Mucosa of rectum (tissue), 2 donors: ENCODE measurements around the gene ARSG.
A peak's percentile ranks its signal among the peaks of the same experiment; 100 is the strongest.

ENCODE experiments used
- H3K27ac ChIP-seq, 2 donors: one replicate each; pipeline ENCODE4 v1.7.0; 2013; ENCODE audit warnings: inconsistent platforms in 2 of 2, low read depth in 2 of 2, low read length in 2 of 2
- H3K27me3 ChIP-seq, 2 donors: one replicate each; pipeline ENCODE4 v1.7.0; 2013; ENCODE audit warnings: low read length in 2 of 2; ENCODE audit not compliant: control insufficient read depth in 2 of 2, insufficient read depth in 2 of 2
- H3K36me3 ChIP-seq, 2 donors: one replicate each; pipeline ENCODE4 v1.7.0; 2013; ENCODE audit warnings: low read length in 2 of 2; ENCODE audit not compliant: control insufficient read depth in 2 of 2, insufficient read depth in 2 of 2
- H3K4me1 ChIP-seq, 2 donors: one replicate each; pipeline ENCODE4 v1.7.0; 2013; ENCODE audit warnings: low read length in 2 of 2, mild to moderate bottlenecking in 1 of 2; ENCODE audit not compliant: control insufficient read depth in 2 of 2, insufficient read depth in 2 of 2
- H3K4me3 ChIP-seq, 2 donors: one replicate each; pipeline ENCODE4 v1.7.0; 2013; ENCODE audit warnings: low read length in 2 of 2
- H3K9ac ChIP-seq, 2 donors: one replicate each; pipeline ENCODE4 v1.7.0; 2013; ENCODE audit warnings: low read length in 2 of 2, low read depth in 1 of 2, mild to moderate bottlenecking in 1 of 2
- H3K9me3 ChIP-seq, 2 donors: one replicate each; pipeline ENCODE4 v1.7.0; 2013; ENCODE audit warnings: low read length in 2 of 2; ENCODE audit not compliant: control insufficient read depth in 2 of 2
- donor health status: healthy.
- donor health status: Normal muscosa, but diverticular disease.

The ARSG gene

DNA sequence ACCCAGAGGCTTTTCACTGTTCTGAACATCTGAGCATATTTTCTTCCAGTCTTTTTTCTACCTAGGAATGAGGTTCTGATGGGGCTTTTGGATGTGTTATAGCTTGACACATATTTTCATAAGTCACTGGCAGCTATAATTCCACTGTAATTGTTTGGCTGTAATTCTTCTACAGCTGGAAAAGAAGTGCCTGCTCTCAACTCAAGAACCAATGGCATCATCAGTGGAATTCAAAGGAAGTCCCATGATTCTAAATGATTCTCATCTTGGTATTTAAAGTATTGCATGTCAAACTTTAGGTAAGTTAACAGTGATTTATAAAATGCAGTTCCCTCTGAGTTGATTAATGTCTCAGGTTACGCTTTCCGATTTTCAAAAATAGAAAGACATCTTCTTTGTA lies 149.2 kb downstream of the ARSG start:
- Histone ChIP-seq H3K9me3 (no peaks in the 10 kb centered on the region), H3K4me3 (no peak overlapping the region), H3K4me1 (peaks cover 12 to 15% of the 10 kb centered on the region in 2 donors), H3K36me3 (peaks cover 28 to 40% of the 10 kb centered on the region in 2 donors), H3K9ac (no peak overlapping the region), H3K27ac (no peak overlapping the region), H3K27me3 (no peaks in the 10 kb centered on the region)

DNA sequence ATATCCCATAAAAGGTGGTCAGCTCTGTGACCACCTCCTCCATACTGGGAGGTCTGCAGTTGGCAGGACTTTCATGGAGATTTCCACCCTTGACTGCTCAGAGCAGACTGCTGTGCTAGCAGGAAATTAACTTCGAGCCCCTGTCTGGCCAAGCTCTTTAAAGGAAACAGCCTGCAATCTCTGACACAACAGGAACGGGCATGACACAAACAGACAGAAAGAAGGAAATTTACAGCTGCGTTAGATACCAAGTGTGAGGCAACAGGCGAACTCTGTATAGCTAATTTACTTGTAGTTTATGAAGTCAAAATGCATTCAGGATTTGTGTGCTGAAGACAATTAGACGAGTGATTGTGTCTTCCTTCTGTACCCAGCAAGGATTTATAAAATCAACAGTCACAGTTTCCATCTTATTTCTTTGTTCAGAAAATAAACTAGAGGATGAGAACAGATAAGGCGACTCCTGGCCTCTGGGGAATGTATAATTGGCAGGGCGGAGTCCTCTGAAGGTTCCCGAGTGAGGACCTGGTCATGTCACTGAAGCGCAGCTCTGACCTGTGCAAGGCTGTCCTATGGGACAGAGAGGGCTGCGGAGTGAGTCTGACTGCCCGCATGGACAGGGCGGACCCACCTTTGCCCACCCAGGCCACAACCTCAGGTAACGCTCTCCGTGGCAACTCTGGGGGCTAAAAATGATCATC lies 149.9 kb downstream of the ARSG start:
- H3K27me3 ChIP-seq: no peaks in the 10 kb centered on the region
- H3K36me3 ChIP-seq: peaks cover 30 to 41% of the 10 kb centered on the region in 2 donors
- no peak overlapping the region for H3K4me3 ChIP-seq
- H3K27ac ChIP-seq: no peak overlapping the region
- no peaks in the 10 kb centered on the region for H3K9me3 ChIP-seq
- no peak overlapping the region for H3K9ac ChIP-seq
- H3K4me1 ChIP-seq: peaks cover 12 to 13% of the 10 kb centered on the region in 2 donors

DNA sequence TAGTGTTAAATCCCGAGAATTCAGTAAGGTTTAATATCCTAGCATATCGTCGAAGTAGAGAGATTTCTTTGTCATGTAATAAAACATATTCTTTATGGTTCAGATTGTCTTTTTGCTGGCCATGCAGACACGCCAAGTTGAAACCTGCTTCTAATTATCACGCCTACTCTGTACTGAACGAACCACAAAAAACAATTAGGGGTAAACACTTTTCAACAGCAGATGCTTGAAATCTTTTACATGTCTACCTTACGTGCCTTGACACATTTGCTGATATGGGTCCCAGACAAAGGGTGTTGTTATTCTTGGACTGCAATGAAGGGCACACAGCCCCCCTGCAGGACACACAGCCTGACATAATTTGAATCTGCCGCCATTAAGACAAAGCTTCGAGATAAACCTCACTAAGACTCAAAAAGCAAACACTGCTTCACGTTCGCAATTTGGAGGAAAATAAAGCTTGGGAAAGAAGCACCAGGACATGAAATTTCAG lies 152.7 kb downstream of the ARSG start:
- Histone ChIP-seq H3K36me3 (peaks cover 47 to 60% of the 10 kb centered on the region in 2 donors), H3K27ac (no peak overlapping the region), H3K4me1 (no peaks in the 10 kb centered on the region)

DNA sequence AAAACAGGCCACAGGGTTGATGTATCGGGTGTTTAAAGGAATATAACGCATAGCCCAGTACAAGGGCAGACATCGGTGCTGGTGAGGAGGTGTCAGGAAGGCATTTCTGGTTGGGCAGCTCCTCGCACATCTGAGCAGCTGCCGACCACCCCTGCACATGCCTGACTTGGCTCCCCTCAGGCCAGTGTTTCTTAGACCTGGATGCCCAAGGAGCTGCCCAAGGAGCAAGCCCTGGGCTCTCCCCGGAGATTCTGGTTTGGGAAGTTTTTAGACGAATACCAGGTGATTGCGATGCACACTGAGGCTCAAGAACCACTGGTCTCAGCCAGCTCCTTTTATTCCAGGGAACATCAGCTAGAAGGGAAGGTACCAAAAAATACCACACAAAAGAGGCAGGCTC lies 154.4 kb downstream of the ARSG start:
- Histone ChIP-seq H3K9ac (no peak overlapping the region), H3K36me3 (peaks cover 58 to 68% of the 10 kb centered on the region in 2 donors), H3K4me1 (no peaks in the 10 kb centered on the region), H3K9me3 (no peaks in the 10 kb centered on the region), H3K27ac (no peak overlapping the region), H3K27me3 (no peaks in the 10 kb centered on the region), H3K4me3 (no peak overlapping the region)

More for the DNA sequence above, 152.7 kb downstream of the ARSG start:
- Histone ChIP-seq H3K9me3 (no peaks in the 10 kb centered on the region), H3K9ac (no peak overlapping the region), H3K27me3 (no peaks in the 10 kb centered on the region), H3K4me3 (no peak overlapping the region)

DNA sequence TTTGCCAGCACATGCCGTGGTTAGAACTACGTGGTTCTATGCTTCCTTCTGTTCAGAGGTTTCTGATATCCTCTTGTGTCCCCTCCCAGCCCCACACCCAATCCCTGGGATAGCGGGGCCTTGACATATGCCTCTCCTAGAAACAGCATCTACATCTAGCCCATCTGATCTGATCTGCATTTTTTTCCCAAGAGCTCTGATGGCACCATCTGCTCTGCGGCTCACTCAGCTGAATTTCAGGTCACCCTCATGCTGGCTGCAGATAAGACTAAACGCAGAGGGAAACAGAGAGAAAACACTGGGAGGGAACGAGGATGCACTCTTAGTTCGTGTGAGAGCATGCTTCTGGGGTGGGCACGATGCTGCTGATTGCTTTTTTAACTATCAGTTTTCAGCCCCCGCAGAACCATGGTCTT lies 155.3 kb downstream of the ARSG start:
- no peak overlapping the region for H3K27ac ChIP-seq
- H3K9ac ChIP-seq: no peak overlapping the region
- H3K36me3 ChIP-seq: peaks cover 59 to 65% of the 10 kb centered on the region in 2 donors

DNA sequence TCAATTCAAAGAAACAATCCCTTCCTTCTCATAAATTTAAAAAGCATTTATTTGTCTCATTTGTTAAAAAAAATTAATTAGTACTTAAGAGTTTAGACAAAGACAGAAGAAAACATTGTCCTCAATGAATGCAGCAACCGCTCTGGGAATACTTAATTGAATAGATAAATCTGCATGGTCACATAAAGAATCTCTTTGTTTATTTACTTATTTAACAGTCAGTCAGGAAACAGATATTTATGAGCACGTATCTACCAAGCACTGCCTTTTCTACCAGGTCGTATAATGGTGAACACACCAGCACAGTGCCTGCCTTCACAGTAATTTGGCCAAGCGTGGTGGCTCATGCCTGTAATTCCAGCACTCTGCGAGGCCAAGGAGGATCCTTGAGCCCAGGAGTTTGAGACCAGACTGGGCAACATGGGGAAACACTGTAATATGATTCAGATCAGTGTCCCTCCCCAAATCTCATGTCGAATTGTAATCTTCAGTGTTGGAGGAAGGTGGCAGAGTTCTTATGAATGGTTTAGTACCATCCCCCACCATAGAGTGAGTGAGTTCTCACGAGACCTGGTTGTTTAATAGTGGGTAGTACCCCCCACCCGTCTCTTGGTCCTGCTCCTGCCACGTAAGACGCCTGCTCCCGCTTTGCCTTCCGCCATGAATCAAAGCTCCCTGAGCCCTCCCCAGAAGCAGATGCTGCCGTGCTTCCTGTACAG lies 157.9 kb downstream of the ARSG start:
- H3K9ac ChIP-seq: no peak overlapping the region
- no peaks in the 10 kb centered on the region for H3K9me3 ChIP-seq
- H3K27ac ChIP-seq: no peak overlapping the region
- H3K4me1 ChIP-seq: peaks cover 4 to 12% of the 10 kb centered on the region in 2 donors
- H3K36me3 ChIP-seq: peaks cover 45 to 49% of the 10 kb centered on the region in 2 donors
- H3K27me3 ChIP-seq: no peaks in the 10 kb centered on the region
- no peak overlapping the region for H3K4me3 ChIP-seq

More for the DNA sequence above, 155.3 kb downstream of the ARSG start:
- no peak overlapping the region for H3K4me3 ChIP-seq
- peaks cover 3 to 4% of the 10 kb centered on the region in 2 donors for H3K4me1 ChIP-seq
- H3K9me3 ChIP-seq: no peaks in the 10 kb centered on the region
- H3K27me3 ChIP-seq: no peaks in the 10 kb centered on the region

DNA sequence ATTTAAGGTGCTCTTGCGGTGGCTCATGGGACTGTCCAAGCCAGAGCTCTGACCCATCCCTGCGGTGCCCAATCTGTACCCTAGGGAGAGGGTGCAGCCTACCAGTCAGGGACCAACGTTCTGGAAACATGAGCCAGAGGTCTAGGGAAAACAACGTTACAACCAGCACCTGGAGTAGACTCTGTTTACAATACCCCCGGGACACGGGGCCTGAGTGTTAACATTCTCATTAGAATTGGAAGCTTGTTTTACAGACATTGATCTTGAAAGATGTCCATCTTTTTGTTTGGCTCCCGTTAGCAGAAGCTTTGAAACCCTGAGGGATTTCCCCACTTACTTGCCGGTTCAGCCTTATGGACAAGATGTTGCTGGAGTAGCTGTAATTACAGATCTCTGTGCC lies 159.1 kb downstream of the ARSG start:
- Histone ChIP-seq H3K4me3 (no peak overlapping the region), H3K27me3 (no peaks in the 10 kb centered on the region), H3K9me3 (no peaks in the 10 kb centered on the region), H3K4me1 (peaks cover 4 to 17% of the 10 kb centered on the region in 2 donors), H3K9ac (no peak overlapping the region), H3K27ac (peak overlapping the region in 1 of 2 donors; percentile 83), H3K36me3 (peaks cover 40 to 43% of the 10 kb centered on the region in 2 donors)

DNA sequence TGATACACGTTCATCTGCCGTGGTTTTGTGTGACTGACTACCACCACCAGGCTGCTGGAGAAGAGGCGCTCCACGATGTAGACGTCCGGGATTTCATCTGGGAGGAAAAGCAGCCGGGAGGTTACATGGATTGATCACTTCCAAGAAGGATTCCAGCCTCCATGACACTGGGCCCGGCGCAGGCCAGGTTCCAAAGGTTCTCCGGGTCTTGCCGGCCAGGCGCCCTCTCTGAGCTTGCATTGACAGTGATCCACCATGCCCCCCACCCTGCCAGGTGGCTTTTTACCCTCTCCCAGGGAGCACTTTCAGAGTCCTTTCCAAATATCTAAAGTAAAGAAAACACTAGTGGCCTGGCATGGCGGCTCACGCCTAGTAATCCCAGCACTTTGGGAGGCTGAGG lies 159.5 kb downstream of the ARSG start:
- no peaks in the 10 kb centered on the region for H3K27me3 ChIP-seq
- peaks cover 4 to 22% of the 10 kb centered on the region in 2 donors for H3K4me1 ChIP-seq
- H3K9ac ChIP-seq: no peak overlapping the region
- peak overlapping the region in 1 of 2 donors; percentile 83 for H3K27ac ChIP-seq
- no peaks in the 10 kb centered on the region for H3K9me3 ChIP-seq
- H3K4me3 ChIP-seq: no peak overlapping the region
- peaks cover 35 to 39% of the 10 kb centered on the region in 2 donors for H3K36me3 ChIP-seq

DNA sequence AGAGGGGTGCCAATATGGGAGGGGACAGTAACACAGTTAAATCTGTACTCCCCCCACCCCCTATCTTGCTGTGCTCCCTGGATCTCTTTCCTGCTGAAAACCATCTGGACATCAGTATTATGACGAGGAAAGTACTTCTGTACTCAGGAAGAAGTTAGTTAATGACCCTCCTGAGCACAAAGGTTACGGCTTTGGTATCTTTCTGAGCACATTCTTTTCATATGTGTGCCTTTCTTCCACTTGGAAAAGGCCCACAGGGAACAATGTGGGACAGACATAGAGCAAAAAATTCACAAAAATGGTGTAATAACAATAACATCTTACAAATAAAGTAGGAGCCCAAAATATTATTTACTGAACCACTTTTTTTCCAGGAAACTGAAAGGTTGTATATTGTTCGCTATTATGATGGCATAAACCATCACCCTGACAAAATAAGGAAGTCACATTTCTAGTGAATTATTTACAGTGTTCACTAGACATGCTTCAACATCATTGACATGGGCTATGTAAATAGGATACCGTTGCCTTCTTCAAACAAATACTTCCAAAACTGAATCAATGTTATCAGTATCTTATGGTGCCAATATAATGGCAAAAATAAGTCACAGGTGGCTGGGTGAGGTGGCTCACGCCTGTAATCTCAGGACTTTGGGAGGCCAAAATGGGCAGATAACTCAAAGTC lies 160.5 kb downstream of the ARSG start:
- H3K4me1 ChIP-seq: peaks cover 10 to 29% of the 10 kb centered on the region in 2 donors

More for the DNA sequence above, 160.5 kb downstream of the ARSG start:
- no peaks in the 10 kb centered on the region for H3K27me3 ChIP-seq
- H3K36me3 ChIP-seq: peaks cover 30 to 31% of the 10 kb centered on the region in 2 donors
- no peak overlapping the region for H3K9ac ChIP-seq
- peak overlapping the region in 1 of 2 donors; percentile 34 for H3K4me3 ChIP-seq
- H3K27ac ChIP-seq: peak overlapping the region; percentile 81 to 83
- no peaks in the 10 kb centered on the region for H3K9me3 ChIP-seq
